ENCODE data around the gene SGMS1.

SGMS1 gene

DNA sequence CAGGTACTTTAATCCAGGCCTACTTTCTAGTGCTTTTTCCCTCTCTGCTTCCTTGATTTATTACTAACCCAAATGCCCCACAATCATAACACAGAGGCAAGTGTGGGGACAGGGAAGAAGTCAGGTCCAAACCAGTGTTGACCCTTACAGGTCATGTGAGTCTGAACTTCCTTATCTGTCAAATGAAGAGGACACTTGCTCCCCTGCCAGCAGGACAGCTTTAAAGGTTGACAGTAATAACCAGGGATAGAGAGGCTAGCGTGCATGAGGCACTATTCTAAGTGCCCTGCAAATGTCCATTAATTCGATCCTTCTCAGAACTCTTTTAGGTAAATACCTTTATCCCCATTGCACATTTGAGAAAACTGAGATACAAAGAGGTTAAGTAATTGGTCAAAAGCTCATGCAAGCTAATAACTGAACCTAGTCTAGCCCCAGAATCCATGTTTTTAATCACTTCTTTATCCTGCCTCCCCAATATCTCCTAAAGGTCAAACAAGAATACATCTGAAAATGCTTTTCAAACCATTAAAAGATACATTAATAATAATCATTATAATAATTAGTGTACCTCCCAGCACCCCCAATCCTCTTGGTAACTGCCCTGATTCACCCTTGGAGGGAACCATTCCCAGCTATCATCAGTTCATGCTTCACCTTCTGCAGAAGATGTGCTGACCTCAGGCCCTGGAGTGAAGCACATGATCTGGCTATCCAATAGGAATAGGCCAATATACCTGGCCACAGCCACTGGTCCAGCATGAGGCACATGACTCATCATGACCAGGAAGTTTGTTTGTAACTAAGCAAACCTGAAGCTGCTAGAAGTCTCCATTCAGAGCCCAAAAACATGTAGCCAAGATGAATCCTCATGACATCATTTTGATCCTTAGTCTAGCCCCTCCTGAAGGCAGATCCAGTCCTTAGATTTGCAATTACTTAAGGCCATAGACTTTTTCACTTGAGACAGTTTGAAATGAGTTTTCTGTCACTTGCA is 40.7 kb downstream of the SGMS1 start:
- Histone ChIP-seq H3K4me2 (ENCODE audit: low read length) (no peak overlapping the region), H3K9me3 (ENCODE audit: insufficient read depth, low read length) (no peaks in the 10 kb centered on the region)

DNA sequence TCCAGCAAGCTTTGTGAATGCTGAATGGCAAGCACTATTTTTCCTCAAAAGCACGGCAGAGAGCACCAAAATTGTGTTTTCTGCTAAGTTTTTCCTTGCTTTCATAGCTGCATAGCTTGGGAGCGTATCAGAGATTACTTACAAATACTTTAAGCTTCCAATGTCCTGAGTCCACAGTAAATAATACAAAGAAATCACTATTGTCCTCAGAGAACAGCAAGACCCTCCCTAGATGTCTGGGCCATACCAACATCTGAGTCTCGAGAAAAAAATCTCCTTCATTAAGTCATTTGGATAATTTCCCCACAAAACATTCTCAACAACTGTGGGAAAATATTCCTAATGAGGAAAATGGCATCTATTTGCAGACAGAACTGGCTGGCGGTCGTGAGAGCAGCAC is 41.7 kb downstream of the SGMS1 start:
- Histone ChIP-seq H3K4me2 (ENCODE audit: low read length) (no peak overlapping the region), H3K9me3 (ENCODE audit: insufficient read depth, low read length) (no peaks in the 10 kb centered on the region), H2AFZ (ENCODE audit: low read depth, low read length) (no peak overlapping the region), H3K9ac (ENCODE audit: low read length) (no peak overlapping the region), H3K27me3 (ENCODE audit: low read depth, low read length) (no peaks in the 10 kb centered on the region), H3K79me2 (ENCODE audit: low read length) (no peaks in the 10 kb centered on the region), H3K27ac (ENCODE audit: low read length) (no peak overlapping the region), H3K4me1 (ENCODE audit: low read length) (peaks cover 5% of the 10 kb centered on the region), H3K36me3 (replicated peaks; ENCODE audit: low read depth, low read length) (no peaks in the 10 kb centered on the region), H3K4me3 (ENCODE audit: low read length) (no peak overlapping the region), H4K20me1 (ENCODE audit: insufficient read depth, low read length) (no peaks in the 10 kb centered on the region)
- no peak for TF ChIP-seq EZH2phosphoT487 (IDR thresholded peaks at IDR 0.05; ENCODE audit: low read depth)
- TF ChIP-seq, protein P1, sequence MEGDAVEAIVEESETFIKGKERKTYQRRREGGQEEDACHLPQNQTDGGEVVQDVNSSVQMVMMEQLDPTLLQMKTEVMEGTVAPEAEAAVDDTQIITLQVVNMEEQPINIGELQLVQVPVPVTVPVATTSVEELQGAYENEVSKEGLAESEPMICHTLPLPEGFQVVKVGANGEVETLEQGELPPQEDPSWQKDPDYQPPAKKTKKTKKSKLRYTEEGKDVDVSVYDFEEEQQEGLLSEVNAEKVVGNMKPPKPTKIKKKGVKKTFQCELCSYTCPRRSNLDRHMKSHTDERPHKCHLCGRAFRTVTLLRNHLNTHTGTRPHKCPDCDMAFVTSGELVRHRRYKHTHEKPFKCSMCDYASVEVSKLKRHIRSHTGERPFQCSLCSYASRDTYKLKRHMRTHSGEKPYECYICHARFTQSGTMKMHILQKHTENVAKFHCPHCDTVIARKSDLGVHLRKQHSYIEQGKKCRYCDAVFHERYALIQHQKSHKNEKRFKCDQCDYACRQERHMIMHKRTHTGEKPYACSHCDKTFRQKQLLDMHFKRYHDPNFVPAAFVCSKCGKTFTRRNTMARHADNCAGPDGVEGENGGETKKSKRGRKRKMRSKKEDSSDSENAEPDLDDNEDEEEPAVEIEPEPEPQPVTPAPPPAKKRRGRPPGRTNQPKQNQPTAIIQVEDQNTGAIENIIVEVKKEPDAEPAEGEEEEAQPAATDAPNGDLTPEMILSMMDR (IDR thresholded peaks at IDR 0.05; ENCODE audit: low read depth, low read length), result no peak

More for the DNA sequence above, 40.7 kb downstream of the SGMS1 start:
- no peak overlapping the region for H3K9ac ChIP-seq (ENCODE audit: low read length)
- H3K27ac ChIP-seq (ENCODE audit: low read length), result no peak overlapping the region
- H3K27me3 ChIP-seq (ENCODE audit: low read depth, low read length), result no peaks in the 10 kb centered on the region
- H3K79me2 ChIP-seq (ENCODE audit: low read length), result no peaks in the 10 kb centered on the region
- H2AFZ ChIP-seq (ENCODE audit: low read depth, low read length), result no peak overlapping the region
- H3K4me1 ChIP-seq (ENCODE audit: low read length), result no peaks in the 10 kb centered on the region
- H3K4me3 ChIP-seq (ENCODE audit: low read length), result no peak overlapping the region
- H3K36me3 ChIP-seq (replicated peaks; ENCODE audit: low read depth, low read length), result no peaks in the 10 kb centered on the region
- no peaks in the 10 kb centered on the region for H4K20me1 ChIP-seq (ENCODE audit: insufficient read depth, low read length)
- no peak for TF ChIP-seq EZH2phosphoT487 (IDR thresholded peaks at IDR 0.05; ENCODE audit: low read depth)
- TF ChIP-seq, protein P1 (IDR thresholded peaks at IDR 0.05; ENCODE audit: low read depth, low read length), result no peak

DNA sequence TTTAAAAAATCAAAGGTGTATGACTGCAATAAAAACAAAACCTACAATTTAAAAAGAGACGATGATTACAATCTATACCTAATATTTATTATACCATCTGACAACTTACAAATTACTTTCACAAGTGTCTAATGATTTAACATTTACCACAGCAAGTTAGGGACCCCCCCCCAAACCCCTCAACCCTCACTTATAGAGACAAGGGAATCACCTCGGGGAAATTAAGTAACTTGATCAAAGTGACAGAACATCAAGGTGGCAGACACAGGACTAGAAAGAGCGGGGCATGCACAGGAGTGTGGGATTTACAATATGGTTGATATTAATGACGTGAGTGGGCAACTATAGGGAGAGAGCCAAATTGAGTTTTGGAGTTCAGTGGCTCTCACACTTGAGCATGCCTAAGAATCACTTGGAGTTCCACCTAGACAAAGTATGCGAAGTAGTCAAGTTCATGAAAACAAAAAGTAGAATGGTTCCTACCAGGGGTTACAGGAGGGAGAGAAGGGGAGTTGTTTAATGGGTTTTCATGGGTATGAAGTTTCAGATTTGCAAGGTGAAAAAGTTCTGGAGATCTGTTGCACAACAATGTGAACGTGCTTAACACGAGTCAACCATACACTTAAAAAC is 43.4 kb downstream of the SGMS1 start:
- no peaks in the 10 kb centered on the region for H3K27me3 ChIP-seq (ENCODE audit: low read depth, low read length)
- H3K79me2 ChIP-seq (ENCODE audit: low read length), result no peaks in the 10 kb centered on the region
- no peaks in the 10 kb centered on the region for H3K36me3 ChIP-seq (replicated peaks; ENCODE audit: low read depth, low read length)
- H3K4me2 ChIP-seq (ENCODE audit: low read length), result no peak overlapping the region
- no peak overlapping the region for H2AFZ ChIP-seq (ENCODE audit: low read depth, low read length)
- no peaks in the 10 kb centered on the region for H3K9me3 ChIP-seq (ENCODE audit: insufficient read depth, low read length)
- no peaks in the 10 kb centered on the region for H4K20me1 ChIP-seq (ENCODE audit: insufficient read depth, low read length)
- H3K4me1 ChIP-seq (ENCODE audit: low read length), result peaks cover 5% of the 10 kb centered on the region
- no peak overlapping the region for H3K27ac ChIP-seq (ENCODE audit: low read length)
- H3K9ac ChIP-seq (ENCODE audit: low read length), result no peak overlapping the region
- TF ChIP-seq EZH2phosphoT487 (IDR thresholded peaks at IDR 0.05; ENCODE audit: low read depth), result no peak
- TF ChIP-seq, protein P1 (IDR thresholded peaks at IDR 0.05; ENCODE audit: low read depth, low read length), result no peak
- H3K4me3 ChIP-seq (ENCODE audit: low read length), result no peak overlapping the region
